HCT116 (cell line): ENCODE measurements around the gene PRKG1. TPM values are rescaled to one million over a fixed set of nuclear protein-coding genes. Genes with fewer than 3 reads are reported as not detected.

Source experiments
- ATAC-seq: fragments of 200-7000 bp; cut with Tn5 transposase; 2 replicates; pipeline ENCODE4 v1.9.1; 2020; ENCODE audit warnings: mild to moderate bottlenecking, moderate library complexity
- BruUV-seq: library from RNA; stranded (reverse); fragments of 400-500 nt; replicated peaks from 2 replicates; lab custom pipeline; 2021; lab: Mats Ljungman, UMichigan
- CTCF ChIA-PET: fragments of 300-600 bp; sonication (Branson Sonifier 250); formaldehyde crosslinking; loops from one replicate; lab custom pipeline; 2021; ENCODE audit warnings: antibody characterized with exemption; lab: Charles Lee
- POLR2A ChIA-PET: fragments of 300-600, 350-600 bp; sonication (Branson Sonifier 250); formaldehyde crosslinking; loops from one replicate; lab custom pipeline; 2021; ENCODE audit warnings: antibody characterized with exemption; lab: Charles Lee
- RAD21 ChIA-PET, 2 experiments: fragments of 300-600 bp; sonication (Branson Sonifier 250); formaldehyde crosslinking; loops; one replicate each; lab custom pipeline; 2023; ENCODE audit warnings: low total read pairs in 2 of 2; ENCODE audit not compliant: uncharacterized antibody in 2 of 2, unreplicated experiment in 2 of 2, low non-redundant PET in 1 of 2; lab: Charles Lee
- DNase-seq: peaks from one replicate; pipeline ENCODE4 v3.0.0-alpha.2; 2010; ENCODE audit warnings: low read depth, low spot score
- H2AFZ ChIP-seq: fragments of 200-600 bp; shearing (Covaris generic), sonication (generic); 2 replicates; pipeline ENCODE4 v1.6.1; 2017; ENCODE audit warnings: low read depth, mixed run types, mixed read lengths, antibody characterized with exemption, low read length; ENCODE audit not compliant: poor library complexity, severe bottlenecking
- H3K27ac ChIP-seq: 2 replicates; pipeline ENCODE4 v1.5.1; 2012; ENCODE audit warnings: low read depth, low read length
- H3K27me3 ChIP-seq: fragments of 200-600 bp; sonication (generic); 2 replicates; pipeline ENCODE4 v1.6.1; 2016; ENCODE audit warnings: mixed run types, low read length, mixed read lengths; ENCODE audit not compliant: insufficient read depth
- H3K36me3 ChIP-seq, 2 experiments: fragments of 200-500 bp in 1 of 2; fragments of 200-600 bp in 1 of 2; sonication (Bioruptor generic) in 1 of 2; sonication (generic) in 1 of 2; 2 replicates each; pipeline versions ENCODE4 v1.5.1 to v1.6.1; 2014 to 2016; ENCODE audit warnings: low read length in 2 of 2, inconsistent platforms in 1 of 2, mixed read lengths in 1 of 2, mixed run types in 1 of 2; ENCODE audit not compliant: insufficient read depth in 2 of 2, control insufficient read depth in 1 of 2
- H3K4me1 ChIP-seq, 2 experiments: fragments of 200-600 bp in 1 of 2; sonication (generic) in 1 of 2; 2 replicates each; pipeline versions ENCODE4 v1.5.1 to v1.6.1; 2012 to 2017; ENCODE audit warnings: low read length in 2 of 2, inconsistent platforms in 1 of 2, mild to moderate bottlenecking in 1 of 2, mixed read lengths in 1 of 2, mixed run types in 1 of 2, moderate library complexity in 1 of 2; ENCODE audit not compliant: insufficient read depth in 2 of 2, control insufficient read depth in 1 of 2
- H3K4me2 ChIP-seq: fragments of 200-600 bp; sonication (generic); 2 replicates; pipeline ENCODE4 v1.6.1; 2017; ENCODE audit warnings: mixed run types, low read length, mixed read lengths
- H3K4me3 ChIP-seq, 2 experiments: fragments of 200-600 bp in 1 of 2; sonication (generic) in 1 of 2; replicated peaks in 1 of 2; 2 replicates each; pipeline ENCODE4 v1.5.1; 2011 to 2016; ENCODE audit warnings: low read length in 2 of 2, control low read depth in 1 of 2, low read depth in 1 of 2, mild to moderate bottlenecking in 1 of 2, mixed read lengths in 1 of 2, mixed run types in 1 of 2
- H3K79me2 ChIP-seq: fragments of 200-600 bp; sonication (generic); 2 replicates; pipeline ENCODE4 v1.6.1; 2017; ENCODE audit warnings: mild to moderate bottlenecking, mixed run types, low read length, moderate library complexity, mixed read lengths; ENCODE audit not compliant: insufficient read depth
- H3K9ac ChIP-seq: fragments of 200-600 bp; sonication (generic); 2 replicates; pipeline ENCODE4 v1.6.1; 2016; ENCODE audit warnings: low read length, mixed read lengths
- H3K9me2 ChIP-seq: fragments of 200-600 bp; sonication (generic), shearing (Covaris generic); 2 replicates; pipeline ENCODE4 v1.6.1; 2017; ENCODE audit warnings: mixed run types, mild to moderate bottlenecking, moderate library complexity; ENCODE audit not compliant: insufficient read depth
- H3K9me3 ChIP-seq, 2 experiments: fragments of 200-500 bp in 1 of 2; fragments of 200-600 bp in 1 of 2; sonication (Bioruptor generic) in 1 of 2; sonication (generic) in 1 of 2; 2 replicates each; pipeline ENCODE4 v1.6.1; 2014 to 2017; ENCODE audit warnings: low read length in 2 of 2, mixed read lengths in 2 of 2, inconsistent platforms in 1 of 2, low read depth in 1 of 2, mild to moderate bottlenecking in 1 of 2, mixed run types in 1 of 2, moderate library complexity in 1 of 2; ENCODE audit not compliant: control insufficient read depth in 1 of 2, insufficient read depth in 1 of 2
- H4K20me1 ChIP-seq: fragments of 200-600 bp; sonication (generic), shearing (Covaris generic); 2 replicates; pipeline ENCODE4 v1.6.1; 2017; ENCODE audit warnings: mixed run types, mild to moderate bottlenecking, moderate library complexity; ENCODE audit not compliant: insufficient read depth
- ATF3 ChIP-seq: IDR thresholded peaks from 2 replicates; pipeline ENCODE4 v1.6.1; 2012
- CBX3 ChIP-seq: IDR thresholded peaks from 2 replicates; pipeline ENCODE4 v1.6.1; 2012; ENCODE audit warnings: low read depth
- CTCF ChIP-seq, 3 experiments: fragments of 200-600 bp in 1 of 3; sonication (generic) in 1 of 3; IDR thresholded peaks in 2 of 3; conservative IDR thresholded peaks in 1 of 3; 2 replicates each; pipeline ENCODE4 v1.5.1; 2012 to 2017; ENCODE audit warnings: low read depth in 2 of 3, low read length in 2 of 3, antibody characterized with exemption in 1 of 3, borderline replicate concordance in 1 of 3, control low read depth in 1 of 3, mild to moderate bottlenecking in 1 of 3, mixed read lengths in 1 of 3, mixed run types in 1 of 3, moderate library complexity in 1 of 3; ENCODE audit not compliant: insufficient read depth in 1 of 3
- EGR1 ChIP-seq: IDR thresholded peaks from 2 replicates; pipeline ENCODE4 v1.6.1; 2012; ENCODE audit warnings: low read depth
- ELF1 ChIP-seq: IDR thresholded peaks from 2 replicates; pipeline ENCODE4 v1.6.1; 2012; ENCODE audit warnings: low read depth, borderline replicate concordance
- EZH2phosphoT487 ChIP-seq: fragments of 200-600 bp; IDR thresholded peaks from 2 replicates; pipeline ENCODE4 v1.6.1; 2018; ENCODE audit warnings: antibody characterized with exemption, borderline replicate concordance
- FOSL1 ChIP-seq: IDR thresholded peaks from 2 replicates; pipeline ENCODE4 v1.6.1; 2012; ENCODE audit warnings: low read depth
- JUND ChIP-seq: IDR thresholded peaks from 2 replicates; pipeline ENCODE4 v1.6.1; 2012
- MAX ChIP-seq: IDR thresholded peaks from 2 replicates; pipeline ENCODE4 v1.6.1; 2012
- RAD21 ChIP-seq: IDR thresholded peaks from 2 replicates; pipeline ENCODE4 v1.6.1; 2012; ENCODE audit warnings: low read depth, mild to moderate bottlenecking
- SP1 ChIP-seq: IDR thresholded peaks from 2 replicates; pipeline ENCODE4 v1.6.1; 2012; ENCODE audit warnings: low read depth
- ZBTB33 ChIP-seq: IDR thresholded peaks from 2 replicates; pipeline ENCODE4 v1.6.1; 2011; ENCODE audit warnings: mild to moderate bottlenecking, low read length, moderate library complexity; ENCODE audit not compliant: insufficient replicate concordance; ENCODE audit errors: extremely low read depth
- ZFX ChIP-seq: fragments of 450-650 bp; IDR thresholded peaks from 2 replicates; pipeline ENCODE4 v1.6.1; 2017
- intact Hi-C: fragments of 100-400 bp; cut with micrococcal nuclease; formaldehyde crosslinking; loops from 2 replicates; pipeline ENCODE4 v1.10.0; 2022
- total RNA-seq: library from RNA; stranded (reverse); gene quantifications from one replicate; pipeline ENCODE4 v1.2.1, GENCODE V29; 2021; ENCODE audit not compliant: unreplicated experiment

The PRKG1 gene
- total RNA-seq, 1 experiment from 2014 or later, result 1.4 TPM

GRCh38 chr10:51300617-51301304 lies 226.5 kb downstream of the PRKG1 start:
- no peaks in the 10 kb centered on the region for H3K4me1 ChIP-seq
- H2AFZ ChIP-seq, result no peak overlapping the region
- H3K9me2 ChIP-seq, result no peaks in the 10 kb centered on the region
- no TSS peak for BruUV-seq
- no peaks in the 10 kb centered on the region for H3K79me2 ChIP-seq
- no peak for TF ChIP-seq EZH2phosphoT487
- TF ChIP-seq CTCF (IDR thresholded peaks at IDR 0.05 in 2 of 3, conservative IDR thresholded peaks at IDR 0.05 in 1 of 3; ENCODE audit: borderline replicate concordance in 1 of 3, insufficient read depth in 1 of 3, low read depth in 2 of 3, low read length in 2 of 3), result no peak
- no peak for TF ChIP-seq ZBTB33
- TF ChIP-seq SP1, result no peak
- TF ChIP-seq ELF1, result no peak
- TF ChIP-seq EGR1, result no peak
- no peak for TF ChIP-seq JUND
- no peak for TF ChIP-seq ZFX
- no peak for TF ChIP-seq CBX3
- no peak for TF ChIP-seq ATF3
- no peak for TF ChIP-seq RAD21
- no peak for TF ChIP-seq FOSL1
- TF ChIP-seq MAX, result no peak
- ATAC-seq, result no peak
- ChIA-PET RAD21 (no interaction called here), POLR2A (no interaction called here), CTCF (no interaction called here)
- no peaks in the 10 kb centered on the region for H3K9me3 ChIP-seq
- peaks cover 15% of the 10 kb centered on the region for H3K27me3 ChIP-seq
- no peak overlapping the region for H3K4me3 ChIP-seq
- H4K20me1 ChIP-seq, result no peaks in the 10 kb centered on the region
- no peak overlapping the region for H3K27ac ChIP-seq
- no peak for DNase-seq
- no peak overlapping the region for H3K4me2 ChIP-seq
- H3K36me3 ChIP-seq, result no peaks in the 10 kb centered on the region
- H3K9ac ChIP-seq, result no peak overlapping the region
- intact Hi-C loops, result no loop called here
